ENCODE results near the gene UPF2. TPM values are rescaled to one million over a fixed set of nuclear protein-coding genes. Genes with fewer than 3 reads are reported as not detected.

Gene UPF2
- total and polyA plus RNA-seq, 2 of the 13 experiments (the other 11 are each of a cell fraction or from before 2014, with no cell fraction given) = 6.2 to 14.5 TPM

- WGBS (ENCODE audit: low lambda C conversion rate) = 99% methylated on average over 11 of the region's 11 CpGs
- in situ Hi-C loops (cut with HindIII; ENCODE audit: extremely low pct_ligation_motif_present, low pct_unique_long_range_greater_than_20kb) (no loop called here), intact Hi-C loops (cut with micrococcal nuclease; ENCODE audit: unreplicated experiment) (no loop called here)
- FAIRE-seq (no peak), ATAC-seq (no peak), DNase-seq (ENCODE audit: low spot score) (no peak)
- no TSS peak for BruUV-seq (replicated peaks)
- Histone ChIP-seq H4K20me1 (ENCODE audit: insufficient read depth, low read length) (no peaks in the 10 kb centered on the region), H3K9me3 (ENCODE audit: low read length) (no peaks in the 10 kb centered on the region), H3K4me3 (replicated peaks in 1 of 3; ENCODE audit: insufficient read depth in 1 of 3, low read depth in 2 of 3, low read length in 3 of 3) (no peak overlapping the region), H3K27ac (ENCODE audit: extremely low read length, insufficient read depth, low read length) (no peak overlapping the region), H3K4me1 (ENCODE audit: insufficient read depth, low read length) (peaks cover 8% of the 10 kb centered on the region), H3K79me2 (ENCODE audit: insufficient read depth, low read length) (no peaks in the 10 kb centered on the region), H2AFZ (ENCODE audit: low read length) (no peak overlapping the region), H3K27me3 (ENCODE audit: control insufficient read depth in 1 of 2, insufficient read depth in 2 of 2, low read length in 2 of 2) (no peaks in the 10 kb centered on the region), H3K9ac (ENCODE audit: insufficient read depth, low read depth, low read length) (no peak overlapping the region), H3K4me2 (ENCODE audit: low read depth, low read length) (no peak overlapping the region), H3K36me3 (replicated peaks in 1 of 2; ENCODE audit: control insufficient read depth in 1 of 2, insufficient read depth in 2 of 2, low read length in 2 of 2) (peaks cover 17 to 44% of the 10 kb centered on the region in 2 experiments; a peak in 4 of 5 replicates)
- ChIA-PET CTCF (ENCODE audit: low intra/inter-chr PET ratio, low total read pairs) (no interaction called here), POLR2A (no interaction called here)
- TF ChIP-seq ZNF34 (CRISPR knock-in tag; IDR thresholded peaks at IDR 0.05; ENCODE audit: borderline replicate concordance) = no peak
- no peak for TF ChIP-seq CSRNP2 (CRISPR knock-in tag; conservative IDR thresholded peaks at IDR 0.05; ENCODE audit: low read depth)
These were observed 120.7 kb downstream of the UPF2 start for GRCh38 chr10:11921800-11922392.

GRCh38 chr10:11919271-11919670, 123.3 kb downstream of the UPF2 start:
- H3K9me3 ChIP-seq (ENCODE audit: low read length) = no peaks in the 10 kb centered on the region
- H3K9ac ChIP-seq (ENCODE audit: insufficient read depth, low read depth, low read length) = no peak overlapping the region
- peaks cover 7 to 29% of the 10 kb centered on the region in 2 experiments; a peak in 3 of 5 replicates for H3K36me3 ChIP-seq (replicated peaks in 1 of 2; ENCODE audit: control insufficient read depth in 1 of 2, insufficient read depth in 2 of 2, low read length in 2 of 2)
- no peak for FAIRE-seq
- DNase-seq (ENCODE audit: low spot score) = no peak
- no peaks in the 10 kb centered on the region for H3K79me2 ChIP-seq (ENCODE audit: insufficient read depth, low read length)
- no peak overlapping the region for H3K4me3 ChIP-seq (replicated peaks in 1 of 3; ENCODE audit: insufficient read depth in 1 of 3, low read depth in 2 of 3, low read length in 3 of 3)
- H3K4me1 ChIP-seq (ENCODE audit: insufficient read depth, low read length) = peaks cover 19% of the 10 kb centered on the region
- no peak overlapping the region for H3K27ac ChIP-seq (ENCODE audit: extremely low read length, insufficient read depth, low read length)
- in situ Hi-C loops (cut with HindIII; ENCODE audit: extremely low pct_ligation_motif_present, low pct_unique_long_range_greater_than_20kb) = no loop called here
- intact Hi-C loops (cut with micrococcal nuclease; ENCODE audit: unreplicated experiment) = loop anchor here (5.0 kb wide), 1 partner anchor 68 kb away; no protein-coding TSS in a partner anchor
- ChIA-PET POLR2A (no interaction called here), CTCF (ENCODE audit: low intra/inter-chr PET ratio, low total read pairs) (no interaction called here)
- H3K27me3 ChIP-seq (ENCODE audit: control insufficient read depth in 1 of 2, insufficient read depth in 2 of 2, low read length in 2 of 2) = no peaks in the 10 kb centered on the region
- no peak for ATAC-seq
- no peaks in the 10 kb centered on the region for H4K20me1 ChIP-seq (ENCODE audit: insufficient read depth, low read length)
- 89% methylated on average over 7 of the region's 7 CpGs for WGBS (ENCODE audit: low lambda C conversion rate)
- no TSS peak for BruUV-seq (replicated peaks)
- no peak overlapping the region for H2AFZ ChIP-seq (ENCODE audit: low read length)
- H3K4me2 ChIP-seq (ENCODE audit: low read depth, low read length) = no peak overlapping the region
- TF ChIP-seq ZMYM4 (CRISPR knock-in tag; IDR thresholded peaks at IDR 0.05) = no peak
- no peak for TF ChIP-seq ZNF101 (CRISPR knock-in tag; IDR thresholded peaks at IDR 0.05; ENCODE audit: borderline replicate concordance, low read depth)
- TF ChIP-seq ATF2 (CRISPR knock-in tag; IDR thresholded peaks at IDR 0.05) = no peak
- no peak for TF ChIP-seq GLI4 (CRISPR knock-in tag; IDR thresholded peaks at IDR 0.05; ENCODE audit: borderline replicate concordance)
- TF ChIP-seq MED13 (CRISPR knock-in tag; IDR thresholded peaks at IDR 0.05) = no peak
- no peak for TF ChIP-seq ZNF574 (CRISPR knock-in tag; IDR thresholded peaks at IDR 0.05)
- no peak for TF ChIP-seq E2F5 (CRISPR knock-in tag; conservative IDR thresholded peaks at IDR 0.05)
